Renal cortex interstitium (tissue), 3 donors: ENCODE data around the gene FAHD2A. TPM values are rescaled to one million over a fixed set of nuclear protein-coding genes. Genes with fewer than 3 reads are reported as not detected.

Experiments
- polyA plus RNA-seq, 3 donors: library from polyadenylated mRNA; unstranded; fragments of 120-200 nt; gene quantifications; one replicate each; pipeline ENCODE4 v1.2.1, GENCODE V29; 2013; ENCODE audit not compliant: insufficient read length in 3 of 3

The FAHD2A gene
- polyA plus RNA-seq, 3 donors = 33.6 to 53.8 (median 43.0) TPM

Other genes with a start within 250 kb of the FAHD2A start
- 10 to 100 TPM; 25.0 to 46.7 (median 25.5) TPM for gene ZNF514, start 242.9 kb upstream of the FAHD2A start, polyA plus RNA-seq
- gene ZNF2, start 236.9 kb upstream of the FAHD2A start, polyA plus RNA-seq = 1 to 10 TPM; 8.6 to 8.7 (median 8.6) TPM
- 1 to 10 TPM; 4.3 to 6.6 (median 4.5) TPM for gene ZNF892, start 195.2 kb upstream of the FAHD2A start, polyA plus RNA-seq
- gene PROM2, start 128.3 kb upstream of the FAHD2A start, polyA plus RNA-seq = 10 to 100 TPM; 26.4 to 42.8 (median 28.8) TPM
- gene KCNIP3, start 105.4 kb upstream of the FAHD2A start, polyA plus RNA-seq = 10 to 100 TPM; 12.4 to 22.4 (median 16.5) TPM
- under 1 TPM in 1 of 3 donors, not detected in 2; 0.32 TPM for gene TRIM43B, start 82.0 kb downstream of the FAHD2A start, polyA plus RNA-seq
- under 1 TPM; 0.20 to 1.00 (median 0.49) TPM for gene TRIM43, start 189.3 kb downstream of the FAHD2A start, polyA plus RNA-seq